Measurements from ENCODE around the gene CFAP58. TPM values are rescaled to one million over a fixed set of nuclear protein-coding genes. Genes with fewer than 3 reads are reported as not detected.

The CFAP58 gene
- total RNA-seq, 1 experiment from 2014 or later: not detected

GRCh38 chr10:104487794-104488438 lies 134.3 kb downstream of the CFAP58 start:
- Mint-ChIP-seq H3K36me3 (ENCODE audit: insufficient read depth, unreplicated experiment) (no peaks in the 10 kb centered on the region), H3K27ac (ENCODE audit: unreplicated experiment) (no peak overlapping the region), H3K4me1 (ENCODE audit: low read depth, unreplicated experiment) (no peaks in the 10 kb centered on the region), H3K9me3 (ENCODE audit: low read depth, unreplicated experiment) (no peaks in the 10 kb centered on the region), H3K27me3 (ENCODE audit: unreplicated experiment) (peaks cover 51% of the 10 kb centered on the region), H3K4me3 (ENCODE audit: low read depth, unreplicated experiment) (no peak overlapping the region)
- no TSS peak for BruUV-seq (replicated peaks)
- CTCF ChIA-PET: interaction anchor here (0.6 kb wide), 1 partner anchor 280 kb away, joined by 5 read pairs; no protein-coding TSS in a partner anchor
- no peak for TF ChIP-seq CTCF (IDR thresholded peaks at IDR 0.05; ENCODE audit: unreplicated experiment)
- no peak for DNase-seq
- intact Hi-C loops (cut with micrococcal nuclease; ENCODE audit: unreplicated experiment): no loop called here

GRCh38 chr10:104488439-104488832 lies 134.8 kb downstream of the CFAP58 start:
- TF ChIP-seq CTCF (IDR thresholded peaks at IDR 0.05; ENCODE audit: unreplicated experiment): no peak
- Mint-ChIP-seq H3K27me3 (ENCODE audit: unreplicated experiment) (peaks cover 51% of the 10 kb centered on the region), H3K36me3 (ENCODE audit: insufficient read depth, unreplicated experiment) (no peaks in the 10 kb centered on the region), H3K9me3 (ENCODE audit: low read depth, unreplicated experiment) (no peaks in the 10 kb centered on the region), H3K4me1 (ENCODE audit: low read depth, unreplicated experiment) (no peaks in the 10 kb centered on the region), H3K27ac (ENCODE audit: unreplicated experiment) (no peak overlapping the region), H3K4me3 (ENCODE audit: low read depth, unreplicated experiment) (no peak overlapping the region)
- intact Hi-C loops (cut with micrococcal nuclease; ENCODE audit: unreplicated experiment): no loop called here
- BruUV-seq (replicated peaks): no TSS peak
- DNase-seq: no peak
- CTCF ChIA-PET: interaction anchor here (0.6 kb wide), 1 partner anchor 279 kb away, joined by 5 read pairs; no protein-coding TSS in a partner anchor

- Mint-ChIP-seq H3K4me3 (ENCODE audit: low read depth, unreplicated experiment) (no peak overlapping the region), H3K9me3 (ENCODE audit: low read depth, unreplicated experiment) (no peaks in the 10 kb centered on the region), H3K27me3 (ENCODE audit: unreplicated experiment) (peaks cover 27% of the 10 kb centered on the region), H3K27ac (ENCODE audit: unreplicated experiment) (no peak overlapping the region), H3K4me1 (ENCODE audit: low read depth, unreplicated experiment) (no peaks in the 10 kb centered on the region), H3K36me3 (ENCODE audit: insufficient read depth, unreplicated experiment) (no peaks in the 10 kb centered on the region)
- CTCF ChIA-PET: interaction anchor here (0.6 kb wide), 1 partner anchor 62 kb away, joined by 3 read pairs; no protein-coding TSS in a partner anchor
- BruUV-seq (replicated peaks): no TSS peak
- intact Hi-C loops (cut with micrococcal nuclease; ENCODE audit: unreplicated experiment): no loop called here
- TF ChIP-seq CTCF (IDR thresholded peaks at IDR 0.05; ENCODE audit: unreplicated experiment): no peak
- DNase-seq: no peak
Measured at GRCh38 chr10:104492329-104492940, 138.8 kb downstream of the CFAP58 start.

GRCh38 chr10:104498347-104499081 lies 144.9 kb downstream of the CFAP58 start:
- CTCF ChIA-PET: no interaction called here
- H3K27me3 Mint-ChIP-seq (ENCODE audit: unreplicated experiment): peaks cover 33% of the 10 kb centered on the region

More at GRCh38 chr10:104498347-104499081, 144.9 kb downstream of the CFAP58 start:
- H3K4me1 Mint-ChIP-seq (ENCODE audit: low read depth, unreplicated experiment): no peaks in the 10 kb centered on the region
- H3K27ac Mint-ChIP-seq (ENCODE audit: unreplicated experiment): no peak overlapping the region
- BruUV-seq (replicated peaks): no TSS peak
- TF ChIP-seq CTCF (IDR thresholded peaks at IDR 0.05; ENCODE audit: unreplicated experiment): no peak
- no peak overlapping the region for H3K4me3 Mint-ChIP-seq (ENCODE audit: low read depth, unreplicated experiment)
- no peak for DNase-seq
- no peaks in the 10 kb centered on the region for H3K36me3 Mint-ChIP-seq (ENCODE audit: insufficient read depth, unreplicated experiment)
- intact Hi-C loops (cut with micrococcal nuclease; ENCODE audit: unreplicated experiment): no loop called here
- no peaks in the 10 kb centered on the region for H3K9me3 Mint-ChIP-seq (ENCODE audit: low read depth, unreplicated experiment)

All from Calu3 (cell line).